Hematopoietic multipotent progenitor cell treated with erythropoietin and hydrocortisone succinate and interleukin-3 and kit ligand, for 8 days (in vitro differentiated cells): ENCODE data around the gene SDF2L1.
"Not testable (repeated sequence)": the region's sequence is repeated elsewhere in the genome, so short reads cannot be mapped to it uniquely, and the experiment has no call there.

Experiments
- DNase-seq: peaks from one replicate; pipeline ENCODE4 v3.0.0-alpha.2; 2015

SDF2L1 gene

GRCh38 chr22:21688706-21689381 lies 46.7 kb downstream of the SDF2L1 start:
- no peak for DNase-seq

GRCh38 chr22:21690401-21690801 lies 48.3 kb downstream of the SDF2L1 start:
- no peak for DNase-seq

GRCh38 chr22:21691816-21692215 lies 49.7 kb downstream of the SDF2L1 start:
- no peak for DNase-seq

GRCh38 chr22:21692856-21693255 lies 50.8 kb downstream of the SDF2L1 start:
- DNase-seq = not testable (repeated sequence)

GRCh38 chr22:21693333-21693998 lies 51.4 kb downstream of the SDF2L1 start:
- no peak for DNase-seq
